HepG2 (cell line): ENCODE results near the gene GAS2L1.

Experiments
- GABPA ChIP-seq, 2 experiments: IDR thresholded peaks; 2 replicates each; pipeline ENCODE4 v1.6.1; 2011 to 2016; ENCODE audit warnings: low read depth in 2 of 2, low read length in 1 of 2, missing biosample characterization in 1 of 2, missing genetic modification characterization in 1 of 2
- JUND ChIP-seq: sonication (generic); formaldehyde crosslinking; IDR thresholded peaks from 2 replicates; pipeline ENCODE4 v1.8.0; 2022; ENCODE audit warnings: mild to moderate bottlenecking, missing genetic modification reagents
- ZNF251 ChIP-seq: sonication (generic); formaldehyde crosslinking; IDR thresholded peaks from 2 replicates; pipeline ENCODE4 v1.9.0; 2021; ENCODE audit warnings: mild to moderate bottlenecking, missing genetic modification reagents
- ZSCAN9 ChIP-seq: IDR thresholded peaks from 2 replicates; pipeline ENCODE4 v1.6.1; 2016; ENCODE audit warnings: borderline replicate concordance
- TF ChIP-seq, protein P1 (sequence below): sonication (generic); formaldehyde crosslinking; IDR thresholded peaks from 2 replicates; pipeline ENCODE4 v1.5.0; 2020; ENCODE audit warnings: mild to moderate bottlenecking, missing genetic modification reagents, moderate library complexity
- TF ChIP-seq, protein P2 (sequence below): sonication (generic); formaldehyde crosslinking; IDR thresholded peaks from 2 replicates; pipeline ENCODE4 v1.4.0; 2020; ENCODE audit warnings: missing genetic modification reagents

DNA sequence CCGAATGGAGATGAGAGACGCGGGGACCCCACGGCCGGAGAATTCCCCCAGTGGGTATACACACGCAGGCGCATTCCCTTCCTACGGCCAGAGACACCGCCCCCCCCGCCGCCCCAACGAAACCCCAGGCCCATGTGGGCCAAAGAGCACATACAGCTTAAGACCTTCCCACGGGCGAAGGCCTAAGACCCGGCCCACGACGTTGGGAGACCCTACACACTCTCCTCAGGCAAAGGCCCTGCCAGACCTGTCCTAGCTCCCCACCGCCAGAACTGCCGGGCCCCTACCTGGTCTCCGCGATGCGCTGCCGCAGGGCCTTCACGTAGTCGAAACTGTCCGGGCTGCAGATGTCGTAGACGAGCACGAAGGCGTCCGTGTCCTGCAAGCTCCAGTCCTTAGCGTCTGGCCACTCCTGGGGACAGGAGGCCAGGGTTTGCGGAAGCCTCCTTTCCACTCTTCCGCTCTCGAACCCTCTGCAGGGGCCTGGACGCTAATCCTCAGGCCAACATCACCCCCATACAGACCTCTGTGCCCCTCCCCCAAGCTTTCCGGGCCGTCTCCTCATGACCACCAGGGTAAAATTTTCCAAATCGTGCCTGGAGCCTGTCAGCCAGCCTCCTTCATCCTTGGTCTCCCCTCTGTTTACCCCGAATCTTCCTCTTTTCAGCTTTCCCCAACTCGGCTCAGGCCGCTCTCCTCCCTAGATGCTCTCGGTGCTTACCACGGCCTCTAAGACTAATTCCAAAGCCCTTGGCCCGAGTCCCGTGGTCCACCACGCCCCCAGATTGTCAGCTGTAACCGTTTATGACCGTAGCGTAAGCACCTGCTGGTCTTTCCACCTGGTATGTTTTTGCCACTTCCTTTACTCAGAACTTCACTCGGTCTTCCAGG is 7.4 kb downstream of the GAS2L1 start:
- no peak for TF ChIP-seq ZNF251 (CRISPR knock-in tag)
- TF ChIP-seq JUND (CRISPR knock-in tag), result no peak
- TF ChIP-seq, protein P1, sequence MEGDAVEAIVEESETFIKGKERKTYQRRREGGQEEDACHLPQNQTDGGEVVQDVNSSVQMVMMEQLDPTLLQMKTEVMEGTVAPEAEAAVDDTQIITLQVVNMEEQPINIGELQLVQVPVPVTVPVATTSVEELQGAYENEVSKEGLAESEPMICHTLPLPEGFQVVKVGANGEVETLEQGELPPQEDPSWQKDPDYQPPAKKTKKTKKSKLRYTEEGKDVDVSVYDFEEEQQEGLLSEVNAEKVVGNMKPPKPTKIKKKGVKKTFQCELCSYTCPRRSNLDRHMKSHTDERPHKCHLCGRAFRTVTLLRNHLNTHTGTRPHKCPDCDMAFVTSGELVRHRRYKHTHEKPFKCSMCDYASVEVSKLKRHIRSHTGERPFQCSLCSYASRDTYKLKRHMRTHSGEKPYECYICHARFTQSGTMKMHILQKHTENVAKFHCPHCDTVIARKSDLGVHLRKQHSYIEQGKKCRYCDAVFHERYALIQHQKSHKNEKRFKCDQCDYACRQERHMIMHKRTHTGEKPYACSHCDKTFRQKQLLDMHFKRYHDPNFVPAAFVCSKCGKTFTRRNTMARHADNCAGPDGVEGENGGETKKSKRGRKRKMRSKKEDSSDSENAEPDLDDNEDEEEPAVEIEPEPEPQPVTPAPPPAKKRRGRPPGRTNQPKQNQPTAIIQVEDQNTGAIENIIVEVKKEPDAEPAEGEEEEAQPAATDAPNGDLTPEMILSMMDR, result no peak
- TF ChIP-seq GABPA (IDR thresholded peaks at IDR 0.05; ENCODE audit: low read depth, low read length), result no peak
- TF ChIP-seq GABPA (CRISPR knock-in tag; IDR thresholded peaks at IDR 0.05; ENCODE audit: low read depth), result no peak
- TF ChIP-seq ZSCAN9 (CRISPR knock-in tag), result no peak
- TF ChIP-seq, protein P2, sequence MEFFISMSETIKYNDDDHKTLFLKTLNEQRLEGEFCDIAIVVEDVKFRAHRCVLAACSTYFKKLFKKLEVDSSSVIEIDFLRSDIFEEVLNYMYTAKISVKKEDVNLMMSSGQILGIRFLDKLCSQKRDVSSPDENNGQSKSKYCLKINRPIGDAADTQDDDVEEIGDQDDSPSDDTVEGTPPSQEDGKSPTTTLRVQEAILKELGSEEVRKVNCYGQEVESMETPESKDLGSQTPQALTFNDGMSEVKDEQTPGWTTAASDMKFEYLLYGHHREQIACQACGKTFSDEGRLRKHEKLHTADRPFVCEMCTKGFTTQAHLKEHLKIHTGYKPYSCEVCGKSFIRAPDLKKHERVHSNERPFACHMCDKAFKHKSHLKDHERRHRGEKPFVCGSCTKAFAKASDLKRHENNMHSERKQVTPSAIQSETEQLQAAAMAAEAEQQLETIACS, result no peak
